Left cardiac atrium (tissue), 4 donors: ENCODE data around the gene HCN2. TPM values are rescaled to one million over a fixed set of nuclear protein-coding genes. Genes with fewer than 3 reads are reported as not detected.

ENCODE experiments used
- ATAC-seq, 2 donors: fragments of 200-7000 bp; cut with Tn5 transposase; one replicate each; pipeline ENCODE4 v1.9.1; 2020; ENCODE audit warnings: mild to moderate bottlenecking in 2 of 2, moderate library complexity in 2 of 2
- DNase-seq: peaks from one replicate; pipeline ENCODE4 v3.0.0-alpha.2; 2020
- intact Hi-C, 2 donors: fragments of 100-400 bp; cut with DNase I; formaldehyde crosslinking; loops; one replicate each; pipeline versions ENCODE4 v1.14.1 to v1.15.1; 2022 to 2023
- total RNA-seq, 2 donors: library from RNA; stranded (reverse); fragmentation: NEBNext Ultra II Directional; extraction: Animal tissue kit (Norgen Biotek cat#: 25700); gene quantifications; one replicate each; pipeline ENCODE4 v1.2.1, GENCODE V29; 2021
- donor health status: DM: no; HTN: yes; CAD: no.
- donor health status: DM: no; HTN: yes; CAD: no; lungs with severe emphysema.
- donor health status: DM: yes; HTN: yes; CAD: no.
- donor health status: Dilated cardiomyopathy.

The HCN2 gene
- total RNA-seq, 2 donors from 2014 or later, result 4.3 to 10.0 TPM

DNA sequence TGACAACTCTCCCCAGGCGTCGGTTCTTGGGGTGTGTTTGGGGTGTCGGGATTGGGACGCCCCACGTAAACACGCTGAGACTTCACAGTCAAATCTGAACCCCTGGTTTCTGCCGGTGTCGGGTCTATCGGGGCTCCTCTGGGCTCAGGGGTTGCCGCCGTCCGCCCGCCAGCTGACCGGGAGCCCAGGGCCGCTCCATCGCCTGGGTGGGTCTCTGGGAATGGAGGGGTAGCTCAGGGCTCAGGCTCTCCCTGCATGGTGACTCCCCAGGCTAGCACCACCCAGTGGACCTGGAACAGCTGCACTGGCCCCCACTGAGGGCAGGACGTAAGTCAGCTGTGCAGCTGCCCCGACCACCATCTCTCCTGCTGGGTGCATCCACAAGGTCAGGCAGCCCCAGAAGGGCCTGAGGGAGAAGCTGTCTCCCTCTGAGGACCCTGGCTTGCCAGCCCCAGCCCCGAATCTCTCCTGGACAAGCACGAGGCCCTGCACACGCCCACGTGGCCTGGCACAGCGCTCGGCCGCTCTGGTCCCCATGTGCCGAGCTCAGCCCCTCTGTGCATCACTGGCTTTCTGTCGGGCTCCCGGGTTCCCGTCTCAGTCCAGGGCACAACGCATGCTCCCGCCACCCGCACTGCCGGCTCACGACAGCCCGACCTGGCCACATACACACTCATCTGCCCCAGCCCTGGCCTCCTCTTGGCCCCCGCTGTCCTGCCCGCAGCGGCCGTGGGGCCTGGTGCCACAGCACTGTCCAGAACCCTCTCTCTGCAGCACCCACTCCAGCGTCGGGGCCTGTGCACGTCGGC is 67.3 kb downstream of the HCN2 start:
- no peak for DNase-seq
- ATAC-seq, result no peak
- intact Hi-C loops, result no loop called here

DNA sequence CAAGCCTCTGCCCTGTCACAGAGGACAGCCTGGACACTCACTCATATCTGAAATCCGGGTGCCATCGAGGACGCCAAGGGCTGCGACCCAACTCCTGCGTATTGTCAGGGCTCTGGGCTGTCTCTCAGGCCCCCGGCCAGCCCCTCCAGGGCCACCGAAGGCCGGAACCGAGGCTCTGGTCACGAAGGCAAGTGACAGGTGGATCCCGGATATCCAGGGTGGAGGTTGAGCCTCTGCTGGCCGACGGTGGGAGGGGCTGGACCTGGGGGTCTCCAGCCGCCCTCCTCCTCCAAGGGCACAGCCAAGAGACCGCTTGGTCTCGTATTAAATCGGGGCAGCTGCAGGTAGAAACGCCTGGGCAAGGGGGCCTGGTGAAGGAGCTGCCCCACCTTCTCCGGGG is 67.9 kb downstream of the HCN2 start:
- ATAC-seq (no peak), DNase-seq (no peak)
- intact Hi-C loops, result no loop called here

DNA sequence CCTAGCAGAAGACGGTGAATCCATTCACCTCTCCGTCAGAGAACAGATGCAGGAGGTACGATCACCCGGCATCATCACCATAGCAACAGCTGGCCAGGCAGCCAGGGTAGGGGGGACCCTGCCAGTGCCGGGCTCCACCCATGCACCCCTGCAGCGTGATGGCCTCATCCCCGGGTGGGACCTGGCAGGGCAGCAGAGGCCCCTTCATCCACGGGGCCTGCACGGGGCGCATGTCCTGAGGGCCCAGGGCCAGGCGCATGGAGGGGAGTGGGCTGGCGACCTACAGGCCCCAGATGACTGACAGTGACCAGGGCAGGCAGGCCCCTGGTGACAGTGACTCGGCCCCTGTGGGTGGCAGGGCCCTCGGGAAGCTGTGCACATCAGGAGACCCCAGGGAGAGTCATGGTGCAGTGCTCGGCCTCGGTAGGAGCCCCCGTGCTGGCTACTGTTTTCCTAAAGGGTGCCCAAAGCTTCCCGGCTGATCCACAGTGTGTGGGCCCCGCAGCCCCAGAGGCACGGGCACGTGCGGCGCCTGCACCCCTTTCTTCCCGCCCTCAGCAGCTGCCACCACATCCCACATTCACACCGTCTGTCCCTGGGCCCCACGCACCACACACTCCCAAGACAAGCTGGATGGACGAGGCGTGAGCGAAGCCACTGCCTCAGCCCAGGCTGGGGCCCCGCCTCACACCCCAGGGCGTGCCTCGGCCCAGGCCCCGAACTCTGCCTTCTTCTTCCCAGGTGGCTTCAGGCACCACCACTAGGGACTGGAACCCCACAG is 68.6 kb downstream of the HCN2 start:
- ATAC-seq (no peak), DNase-seq (no peak)
- intact Hi-C loops, result no loop called here

DNA sequence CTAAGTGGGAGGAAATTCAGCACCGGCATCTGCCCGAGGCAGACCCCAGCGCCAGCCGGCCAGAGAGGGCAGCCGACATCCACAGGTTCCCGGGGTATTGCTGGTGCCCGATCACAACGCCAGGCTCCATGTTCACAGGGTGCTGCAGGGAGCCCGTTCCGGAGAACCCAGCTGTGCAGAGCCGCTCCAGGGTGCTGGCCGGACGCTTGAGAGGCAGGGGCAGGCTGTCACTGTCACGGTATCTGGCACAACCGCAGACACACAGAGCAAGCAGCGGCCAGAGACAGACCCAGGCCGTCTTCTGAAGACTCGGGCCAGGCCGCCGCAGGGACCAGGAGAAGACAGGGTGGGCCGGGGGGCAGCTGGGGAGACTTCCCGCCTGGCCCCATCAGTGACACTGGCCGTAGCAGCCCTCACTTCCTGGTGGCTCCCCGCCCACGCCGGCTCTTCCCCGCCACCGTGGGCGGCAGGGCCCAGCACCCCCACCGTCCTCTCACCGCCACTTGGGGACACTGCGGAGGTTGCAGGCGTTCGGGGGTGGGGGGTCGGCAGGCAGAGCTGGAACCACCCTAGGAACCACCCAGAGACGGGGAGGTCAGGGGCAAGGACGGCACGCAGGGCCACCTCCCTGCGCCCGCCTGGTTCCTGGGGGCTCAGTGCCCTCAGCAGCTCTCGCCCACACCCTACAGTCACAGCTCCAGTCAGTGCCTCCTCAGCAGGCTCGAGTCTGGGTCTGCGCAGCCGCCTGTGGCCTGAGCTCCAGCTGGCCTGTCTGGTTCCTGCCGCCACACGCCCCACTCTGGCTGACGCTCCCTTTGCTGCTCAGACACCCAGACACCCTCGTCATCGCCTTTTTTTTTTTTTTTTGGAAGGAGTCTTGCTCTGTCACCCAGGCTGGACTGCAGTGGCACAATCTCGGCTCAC is 69.5 kb downstream of the HCN2 start:
- ATAC-seq, result peak; percentile 54 to 61
- intact Hi-C loops, result no loop called here
- DNase-seq, result peak; percentile 79

DNA sequence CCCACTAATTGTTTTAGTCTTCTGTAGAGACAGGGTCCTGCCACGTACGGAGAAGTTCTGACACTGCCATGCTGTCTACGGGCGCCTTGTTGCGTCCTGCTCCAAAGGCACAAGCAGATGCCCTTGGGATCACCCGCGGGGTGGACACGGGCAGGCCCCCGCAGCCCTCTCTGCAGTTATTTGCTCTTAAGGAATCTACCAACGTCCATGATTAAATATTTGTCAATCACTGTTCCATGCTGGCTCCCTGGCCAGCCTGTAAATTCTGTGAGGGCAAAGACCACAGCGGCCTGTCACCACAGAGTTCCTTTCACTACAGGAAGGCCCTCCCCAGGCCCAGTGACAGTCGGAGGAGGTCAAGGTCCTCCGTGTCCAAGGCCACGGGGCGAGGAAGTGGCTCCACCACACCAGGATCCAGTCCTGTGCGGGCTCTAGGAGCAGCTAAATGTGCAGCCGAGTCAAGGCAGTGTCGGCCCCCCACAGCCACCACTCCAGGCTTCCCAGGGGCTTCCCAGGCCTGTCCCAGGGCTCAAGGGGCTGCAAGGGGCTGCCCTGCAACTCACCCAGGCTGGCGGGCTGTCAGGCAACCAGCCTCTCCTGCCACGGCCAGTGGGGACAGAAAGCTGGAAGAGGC is 71.2 kb downstream of the HCN2 start:
- intact Hi-C loops, result no loop called here
- DNase-seq (no peak), ATAC-seq (no peak)

DNA sequence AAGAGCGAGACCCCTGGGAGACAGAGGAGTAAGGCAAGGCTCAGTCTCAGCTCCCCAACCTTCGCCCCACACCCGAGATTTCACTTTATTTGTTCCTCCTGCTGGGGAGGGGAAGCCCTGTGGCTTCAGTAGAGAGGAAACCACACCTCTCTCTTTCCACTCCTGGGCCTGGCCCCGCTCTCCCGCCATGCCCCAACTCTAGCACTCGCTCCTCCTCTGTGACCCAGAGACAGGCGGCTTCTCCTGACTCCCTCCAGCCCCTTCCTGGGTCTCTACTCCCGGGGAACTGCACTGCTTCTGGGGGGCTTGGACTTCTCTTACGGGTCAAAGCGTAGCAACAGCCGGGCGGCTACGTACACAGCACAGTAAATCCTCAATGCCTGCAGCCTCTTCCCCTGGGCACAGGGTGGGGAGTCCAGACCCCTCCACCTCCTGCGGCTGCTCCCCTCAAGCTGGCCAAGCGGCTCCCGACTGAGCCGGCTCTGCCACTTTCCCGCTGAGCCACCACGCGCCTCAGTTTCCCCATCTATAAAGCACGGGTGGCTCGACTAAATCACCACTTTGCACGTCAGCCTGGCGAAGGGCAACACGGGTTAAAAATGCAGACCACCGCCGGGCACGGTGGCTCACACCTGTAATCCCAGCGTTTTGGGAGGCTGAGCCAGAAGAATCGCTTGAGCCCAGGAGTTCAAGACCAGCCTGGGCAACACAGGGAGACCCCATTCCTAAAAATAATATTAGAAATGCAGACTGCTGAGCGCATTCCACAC is 71.9 kb downstream of the HCN2 start:
- DNase-seq (no peak), ATAC-seq (no peak)
- intact Hi-C loops, result no loop called here

DNA sequence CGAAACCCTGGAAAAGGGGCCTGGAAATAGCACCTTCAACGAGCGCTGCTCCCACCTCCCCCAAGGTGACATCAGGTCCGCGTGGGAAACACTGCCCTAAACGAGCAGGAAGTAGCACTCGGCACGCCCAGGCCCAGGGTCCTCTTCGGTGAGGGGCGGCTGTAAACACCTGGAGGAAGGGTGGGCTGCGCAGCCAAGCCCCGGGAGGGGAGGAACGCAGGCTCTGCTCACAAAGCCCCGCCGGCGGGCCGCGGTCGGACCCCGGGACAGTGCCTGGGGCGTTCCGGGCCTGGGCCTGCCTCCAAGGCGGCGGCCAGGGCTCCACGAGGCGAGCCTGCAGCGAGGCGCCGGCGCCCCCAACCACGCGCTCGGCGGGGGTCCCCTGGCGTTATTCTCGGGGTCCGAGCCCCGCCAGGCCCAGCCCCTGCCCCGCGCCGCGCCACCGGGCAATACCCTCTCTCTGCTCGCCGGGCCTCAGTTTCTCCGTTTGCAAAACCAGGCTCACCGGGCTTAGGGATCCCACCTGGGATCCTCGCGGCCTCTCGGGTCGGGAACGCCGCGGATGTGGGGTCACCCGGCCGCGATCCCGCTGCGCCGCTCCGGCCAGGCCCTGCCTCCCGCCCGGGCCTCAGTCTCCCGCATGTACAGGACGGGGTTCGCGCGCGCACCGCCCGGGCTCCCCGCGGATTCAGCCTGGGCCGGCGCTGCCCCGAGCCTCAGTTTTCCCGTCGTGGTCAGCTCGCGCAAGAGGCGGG is 72.7 kb downstream of the HCN2 start:
- peak; percentile 64 for DNase-seq
- peak; percentile 2 to 9 for ATAC-seq
- intact Hi-C loops, result no loop called here

DNA sequence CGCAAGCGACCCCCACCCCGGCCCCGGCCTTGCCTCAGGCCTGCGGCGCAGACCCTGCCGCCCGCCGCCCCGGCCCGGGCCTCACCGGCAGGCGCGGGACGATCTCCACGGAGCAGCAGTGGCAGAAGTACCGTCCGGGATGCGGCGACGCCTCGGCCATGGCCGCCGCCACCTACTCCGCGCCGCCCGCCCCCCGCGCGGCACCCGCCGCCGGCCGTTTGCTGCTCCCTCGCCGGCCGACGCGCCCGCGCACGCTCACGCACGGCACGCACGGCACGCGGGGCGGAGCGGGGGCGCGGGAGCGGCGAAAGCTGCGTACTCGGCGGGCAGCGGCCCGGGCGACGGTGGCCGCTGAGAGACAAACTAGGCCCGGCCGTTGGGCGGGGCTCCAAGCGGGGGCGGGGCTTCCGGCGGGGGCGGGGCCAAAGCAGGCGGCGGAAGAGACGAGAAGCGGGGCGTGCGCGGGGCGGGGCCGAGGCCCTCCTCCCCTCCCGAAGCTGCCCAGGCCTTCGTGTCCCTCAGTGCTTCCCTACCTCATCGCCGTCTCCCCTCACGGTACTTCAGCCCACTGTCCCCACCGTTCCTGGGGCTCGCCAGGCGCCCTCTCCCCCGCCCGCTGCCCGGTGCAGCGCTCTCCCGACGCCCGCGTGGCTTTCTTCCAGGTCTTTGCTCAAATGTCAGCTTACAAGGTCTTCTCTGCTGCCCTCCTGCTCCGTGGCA is 73.4 kb downstream of the HCN2 start, which contains the start of gene RNF126:
Gene RNF126, minus strand, starts transcription at position 253 of the 720 bp plus-strand sequence. Its CDS starts 93 bp downstream, at position 160.
- DNase-seq, result peak; percentile 93
- peak; percentile 81 to 83 for ATAC-seq
- intact Hi-C loops, result no loop called here

DNA sequence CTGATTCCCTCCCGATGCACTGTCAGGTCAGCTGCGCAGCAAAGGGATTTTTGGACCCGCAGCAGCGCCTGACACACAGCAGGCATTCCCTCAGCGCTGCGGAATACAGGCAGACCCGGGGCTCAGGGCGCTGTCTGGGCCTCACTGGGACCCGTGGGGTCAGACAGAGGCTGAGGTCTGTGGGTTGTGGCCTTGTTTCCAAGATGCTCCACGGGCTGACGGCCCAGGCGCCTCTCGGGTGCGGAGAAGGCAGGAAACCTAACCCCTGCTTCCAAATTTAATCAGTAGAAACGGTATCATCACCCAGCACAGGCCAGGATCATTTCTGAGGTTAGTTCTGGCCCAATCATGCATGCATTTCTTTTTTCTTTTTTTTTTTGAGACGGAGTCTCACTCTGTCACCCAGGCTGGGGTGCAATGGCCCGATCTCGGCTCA is 74.0 kb downstream of the HCN2 start:
- intact Hi-C loops, result no loop called here
- DNase-seq, result no peak
- peak in 1 of 2 donors; percentile 6 for ATAC-seq

DNA sequence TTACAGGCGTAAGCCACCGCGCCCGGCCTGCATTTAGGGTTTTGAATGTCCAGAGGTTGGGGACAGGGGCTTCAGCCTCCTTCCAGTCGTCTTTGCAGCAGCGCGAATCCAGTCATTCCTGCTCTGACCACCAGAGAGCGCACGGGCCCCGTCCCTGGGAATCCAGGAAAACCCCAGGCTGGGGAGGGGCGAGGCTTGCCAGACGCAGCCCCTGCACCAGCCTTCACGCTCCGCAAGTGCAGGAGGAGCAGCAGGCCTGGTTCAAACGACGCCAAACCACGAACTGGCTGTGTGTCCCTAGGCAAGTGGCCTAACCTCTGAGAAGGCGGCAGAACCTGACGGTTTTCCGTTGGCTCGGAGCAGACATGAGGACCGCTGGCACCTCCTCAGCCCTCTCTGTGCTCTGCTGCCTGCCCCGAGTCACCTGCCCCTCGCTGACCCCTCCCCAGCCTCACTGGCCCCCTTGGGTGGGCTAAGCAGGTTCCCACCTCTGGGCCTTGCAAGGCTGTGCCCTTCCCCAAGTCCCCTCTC is 75.3 kb downstream of the HCN2 start:
- DNase-seq (peak; percentile 86), ATAC-seq (peak; percentile 16 to 41)
- intact Hi-C loops, result loop anchor here (1.0 to 5.0 kb wide), 2 partner anchors 67 to 69 kb away; no protein-coding TSS in a partner anchor

Other genes starting within 250 kb of the HCN2 start
- 10 to 100 TPM; 18.2 to 25.0 TPM for gene MIER2, start 245.1 kb upstream of the HCN2 start, total RNA-seq
- gene C2CD4C, start 180.7 kb upstream of the HCN2 start, total RNA-seq, result under 1 TPM; 0.76 to 0.88 TPM
- 10 to 100 TPM; 10.7 to 19.4 TPM for gene SHC2, start 128.8 kb upstream of the HCN2 start, total RNA-seq
- under 1 TPM; 0.24 to 0.41 TPM for gene MADCAM1, start 93.4 kb upstream of the HCN2 start, total RNA-seq
- gene TPGS1, start 82.4 kb upstream of the HCN2 start, total RNA-seq, result 10 to 100 TPM; 12.1 to 14.9 TPM
- gene CDC34, start 58.1 kb upstream of the HCN2 start, total RNA-seq, result 10 to 100 TPM; 63.9 to 71.0 TPM
- 1 to 10 TPM in 1 of 2 donors, under 1 TPM in 1; 0.81 to 1.1 TPM for gene GZMM, start 45.8 kb upstream of the HCN2 start, total RNA-seq
- gene BSG, start 17.3 kb upstream of the HCN2 start, total RNA-seq, result 1,000 to 10,000 TPM in 1 of 2 donors, 100 to 1,000 TPM in 1; 847 to 1,152 TPM
- 10 to 100 TPM; 33.7 to 43.6 TPM for gene POLRMT, start 43.7 kb downstream of the HCN2 start, total RNA-seq
- under 1 TPM in 1 of 2 donors, not detected in 1; 0.44 TPM for gene FGF22, start 50.0 kb downstream of the HCN2 start, total RNA-seq
- 10 to 100 TPM; 19.2 to 35.9 TPM for gene RNF126, start 73.3 kb downstream of the HCN2 start, total RNA-seq
- gene FSTL3, start 86.5 kb downstream of the HCN2 start, total RNA-seq, result 100 to 1,000 TPM in 1 of 2 donors, 10 to 100 TPM in 1; 33.5 to 118 TPM
- not detected for gene PRSS57, start 105.6 kb downstream of the HCN2 start, total RNA-seq
- 10 to 100 TPM; 48.9 to 49.7 TPM for gene PALM, start 119.1 kb downstream of the HCN2 start, total RNA-seq
- gene MISP, start 161.2 kb downstream of the HCN2 start, total RNA-seq, result under 1 TPM in 1 of 2 donors, not detected in 1; 0.18 TPM
- gene PTBP1, start 207.6 kb downstream of the HCN2 start, total RNA-seq, result 100 to 1,000 TPM in 1 of 2 donors, 10 to 100 TPM in 1; 90.1 to 131 TPM
- under 1 TPM; 0.21 to 0.27 TPM for gene PLPPR3, start 232.1 kb downstream of the HCN2 start, total RNA-seq
- under 1 TPM in 1 of 2 donors, not detected in 1; 0.18 TPM for gene AZU1, start 238.0 kb downstream of the HCN2 start, total RNA-seq